Hematopoietic multipotent progenitor cell treated with erythropoietin and hydrocortisone succinate and interleukin-3 and kit ligand, for 4 days (in vitro differentiated cells): ENCODE results near the gene ITPRIP.

Experiments used
- DNase-seq: peaks from one replicate; pipeline ENCODE4 v3.0.0-alpha.2; 2015

ITPRIP gene

GRCh38 chr10:104337985-104338735, at the start of gene ITPRIP:
Gene ITPRIP (minus strand): TSS chr10:104338465. CDS start chr10:104316051, 22,414 bp downstream.
- DNase-seq: peak; percentile 95

GRCh38 chr10:104387130-104387888, 49.0 kb upstream of the ITPRIP start:
- peak; percentile 39 for DNase-seq

GRCh38 chr10:104380336-104380735, 42.1 kb upstream of the ITPRIP start:
- no peak for DNase-seq

GRCh38 chr10:104376784-104377300, 38.6 kb upstream of the ITPRIP start:
- DNase-seq: no peak

GRCh38 chr10:104374591-104374990, 36.3 kb upstream of the ITPRIP start:
- DNase-seq: no peak

GRCh38 chr10:104371753-104372152, 33.5 kb upstream of the ITPRIP start:
- DNase-seq: no peak

- no peak for DNase-seq
These were observed 30.1 kb upstream of the ITPRIP start for GRCh38 chr10:104368381-104368780.

GRCh38 chr10:104367904-104368303, 29.6 kb upstream of the ITPRIP start:
- no peak for DNase-seq

- DNase-seq: no peak
These were observed 21.5 kb upstream of the ITPRIP start for GRCh38 chr10:104359811-104360210.

GRCh38 chr10:104353325-104354048, 15.2 kb upstream of the ITPRIP start, which contains the start of gene CFAP58:
Gene CFAP58 (plus strand): TSS chr10:104353833. CDS start chr10:104353898, 65 bp downstream.
- DNase-seq: peak; percentile 97

- DNase-seq: no peak
These were observed 13.7 kb upstream of the ITPRIP start for GRCh38 chr10:104351919-104352318.

- DNase-seq: peak; percentile 85
These were observed 12.9 kb upstream of the ITPRIP start for GRCh38 chr10:104351061-104351702.

- peak; percentile 90 for DNase-seq
These were observed 11.9 kb upstream of the ITPRIP start for GRCh38 chr10:104350127-104350635.

GRCh38 chr10:104349623-104350126, 11.4 kb upstream of the ITPRIP start:
- DNase-seq: peak; percentile 50

- DNase-seq: no peak
These were observed 10.3 kb upstream of the ITPRIP start for GRCh38 chr10:104348601-104349000.

GRCh38 chr10:104347295-104348045, 9.2 kb upstream of the ITPRIP start:
- DNase-seq: no peak

- DNase-seq: no peak
These were observed 7.7 kb upstream of the ITPRIP start for GRCh38 chr10:104345941-104346340.

GRCh38 chr10:104345515-104345914, 7.2 kb upstream of the ITPRIP start:
- no peak for DNase-seq

- DNase-seq: no peak
These were observed 6.0 kb upstream of the ITPRIP start for GRCh38 chr10:104344219-104344618.

- DNase-seq: no peak
These were observed 4.7 kb upstream of the ITPRIP start for GRCh38 chr10:104342941-104343411.

GRCh38 chr10:104340641-104341040, 2.4 kb upstream of the ITPRIP start:
- no peak for DNase-seq
